ENCODE results near the gene FHIT. TPM values are rescaled to one million over a fixed set of nuclear protein-coding genes. Genes with fewer than 3 reads are reported as not detected.
"Not testable (repeated sequence)": the region's sequence is repeated elsewhere in the genome, so short reads cannot be mapped to it uniquely, and the experiment has no call there.

The FHIT gene
- total RNA-seq, 1 donor from 2014 or later: 20.2 TPM

DNA sequence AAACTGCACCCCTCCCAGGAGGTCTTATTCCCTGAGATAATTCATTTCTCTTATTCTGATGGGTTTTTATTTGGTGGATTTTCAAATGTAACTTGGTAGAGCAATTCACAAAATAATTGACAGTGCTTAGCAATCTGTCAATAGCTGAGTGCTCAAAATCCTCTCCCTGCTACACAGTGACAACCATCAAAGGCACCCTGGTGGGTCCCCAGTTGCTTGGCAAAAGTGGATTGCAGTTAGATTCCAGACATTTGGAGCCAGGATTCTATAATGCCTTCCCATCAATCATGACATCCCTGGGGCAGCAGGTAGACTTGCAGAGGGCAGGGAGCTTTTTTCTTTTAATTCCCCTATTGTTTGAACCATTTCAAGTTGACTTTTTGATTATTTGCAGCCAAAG, 59.0 kb downstream of the FHIT start:
- Mint-ChIP-seq H3K36me3 (ENCODE audit: low read depth, unreplicated experiment) (no peaks in the 10 kb centered on the region), H3K4me3 (ENCODE audit: unreplicated experiment) (no peak overlapping the region)
- no peak for TF ChIP-seq CTCF (IDR thresholded peaks at IDR 0.05; ENCODE audit: unreplicated experiment)

GRCh38 chr3:61190205-61190604, 61.0 kb downstream of the FHIT start:
- DNase-seq (ENCODE audit: low spot score); H3K27ac Mint-ChIP-seq (ENCODE audit: unreplicated experiment); H3K36me3 Mint-ChIP-seq (ENCODE audit: low read depth, unreplicated experiment); H3K27me3 Mint-ChIP-seq (ENCODE audit: unreplicated experiment); H3K9me3 Mint-ChIP-seq (ENCODE audit: unreplicated experiment); H3K4me1 Mint-ChIP-seq (ENCODE audit: unreplicated experiment); H3K4me3 Mint-ChIP-seq (ENCODE audit: unreplicated experiment): not testable (repeated sequence)

More for the DNA sequence above, 59.0 kb downstream of the FHIT start:
- Mint-ChIP-seq H3K4me1 (ENCODE audit: unreplicated experiment) (peaks cover 5% of the 10 kb centered on the region), H3K9me3 (ENCODE audit: unreplicated experiment) (no peaks in the 10 kb centered on the region), H3K27ac (ENCODE audit: unreplicated experiment) (no peak overlapping the region), H3K27me3 (ENCODE audit: unreplicated experiment) (no peaks in the 10 kb centered on the region)
- DNase-seq (ENCODE audit: low spot score): no peak

DNA sequence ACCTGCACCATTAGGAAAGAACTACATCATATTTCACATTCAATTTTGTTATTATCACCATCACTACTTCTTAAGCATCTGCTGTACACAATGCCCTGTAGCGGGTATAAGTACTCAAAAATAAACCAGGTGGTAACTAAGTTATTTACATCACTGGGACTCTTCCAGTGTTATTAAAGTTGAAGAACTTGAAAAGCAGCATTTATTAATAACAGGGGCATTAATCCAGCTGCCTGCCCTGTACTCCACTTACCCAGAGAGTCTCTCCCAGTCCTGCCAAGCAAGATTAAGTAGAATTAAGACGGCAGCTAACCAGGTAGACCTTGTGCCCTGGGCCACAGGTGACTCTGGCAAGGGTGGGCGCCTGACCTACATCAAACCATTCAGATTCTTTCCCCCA, 65.2 kb downstream of the FHIT start:
- Mint-ChIP-seq H3K9me3 (ENCODE audit: unreplicated experiment) (no peaks in the 10 kb centered on the region), H3K27ac (ENCODE audit: unreplicated experiment) (no peak overlapping the region), H3K4me1 (ENCODE audit: unreplicated experiment) (no peaks in the 10 kb centered on the region), H3K4me3 (ENCODE audit: unreplicated experiment) (no peak overlapping the region), H3K27me3 (ENCODE audit: unreplicated experiment) (no peaks in the 10 kb centered on the region), H3K36me3 (ENCODE audit: low read depth, unreplicated experiment) (no peaks in the 10 kb centered on the region)
- no peak for DNase-seq (ENCODE audit: low spot score)
- TF ChIP-seq CTCF (IDR thresholded peaks at IDR 0.05; ENCODE audit: unreplicated experiment): no peak

DNA sequence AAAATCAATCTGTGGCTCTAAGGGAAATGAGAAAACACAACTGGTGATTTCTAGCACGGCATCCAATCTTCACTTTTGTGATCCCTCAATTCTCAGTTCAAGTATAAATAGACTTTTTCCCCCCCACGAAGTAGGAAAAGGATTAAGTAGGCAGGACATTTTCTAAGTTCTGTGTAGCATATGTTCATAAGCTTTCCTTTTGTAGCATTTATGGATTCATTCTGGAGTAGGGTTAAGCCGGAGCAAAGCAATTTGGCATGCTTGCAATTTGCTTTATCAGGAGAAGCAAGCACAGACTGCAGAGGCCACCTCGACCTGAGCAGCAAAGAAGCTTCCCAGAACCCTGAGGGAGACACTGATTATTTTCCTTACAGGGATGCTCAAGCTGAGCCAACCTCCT, 66.3 kb downstream of the FHIT start:
- Mint-ChIP-seq H3K27ac (ENCODE audit: unreplicated experiment) (no peak overlapping the region), H3K4me3 (ENCODE audit: unreplicated experiment) (no peak overlapping the region), H3K27me3 (ENCODE audit: unreplicated experiment) (no peaks in the 10 kb centered on the region), H3K4me1 (ENCODE audit: unreplicated experiment) (no peaks in the 10 kb centered on the region), H3K36me3 (ENCODE audit: low read depth, unreplicated experiment) (no peaks in the 10 kb centered on the region), H3K9me3 (ENCODE audit: unreplicated experiment) (no peaks in the 10 kb centered on the region)
- no peak for TF ChIP-seq CTCF (IDR thresholded peaks at IDR 0.05; ENCODE audit: unreplicated experiment)
- no peak for DNase-seq (ENCODE audit: low spot score)

DNA sequence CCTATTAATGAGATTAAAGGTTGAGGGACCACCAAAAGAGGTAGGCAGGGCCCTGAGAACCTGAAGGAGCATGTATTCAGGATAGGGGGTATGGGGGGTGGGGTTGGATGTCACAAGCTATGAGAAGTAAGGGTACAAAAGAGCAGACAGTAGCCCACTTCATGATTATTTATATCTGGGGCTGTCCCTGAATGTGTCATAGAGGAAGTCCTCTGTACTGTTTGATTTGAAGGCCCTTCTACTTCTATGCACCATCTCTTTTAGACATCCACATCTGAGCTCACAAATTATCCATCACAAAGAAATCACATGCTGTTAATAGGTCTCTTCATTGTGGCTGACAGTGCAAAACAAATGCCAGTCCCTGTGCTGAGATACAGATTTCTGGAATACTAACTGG, 68.6 kb downstream of the FHIT start:
- Mint-ChIP-seq H3K9me3 (ENCODE audit: unreplicated experiment) (no peaks in the 10 kb centered on the region), H3K4me3 (ENCODE audit: unreplicated experiment) (no peak overlapping the region), H3K27ac (ENCODE audit: unreplicated experiment) (no peak overlapping the region), H3K36me3 (ENCODE audit: low read depth, unreplicated experiment) (no peaks in the 10 kb centered on the region), H3K4me1 (ENCODE audit: unreplicated experiment) (no peaks in the 10 kb centered on the region), H3K27me3 (ENCODE audit: unreplicated experiment) (no peaks in the 10 kb centered on the region)
- no peak for DNase-seq (ENCODE audit: low spot score)
- no peak for TF ChIP-seq CTCF (IDR thresholded peaks at IDR 0.05; ENCODE audit: unreplicated experiment)

DNA sequence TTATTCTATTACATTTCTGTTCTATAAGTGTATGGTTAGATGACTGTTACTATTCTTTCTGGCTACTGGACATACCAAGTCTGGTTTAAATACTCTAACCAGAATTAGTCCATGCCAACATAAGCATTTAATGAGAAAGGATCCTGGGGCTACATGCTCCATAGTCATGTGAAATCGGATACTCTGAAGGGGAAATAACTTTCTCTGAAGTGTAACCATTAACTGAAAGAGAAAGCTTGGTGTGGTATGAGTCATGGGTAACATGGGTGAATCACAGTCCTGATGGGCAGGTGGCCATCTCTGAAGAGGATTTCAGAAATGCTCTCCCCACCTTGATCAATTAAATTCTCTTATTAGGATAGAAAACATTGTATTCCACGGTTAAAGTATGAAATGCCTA, 69.4 kb downstream of the FHIT start:
- Mint-ChIP-seq H3K4me3 (ENCODE audit: unreplicated experiment) (no peak overlapping the region), H3K27ac (ENCODE audit: unreplicated experiment) (no peak overlapping the region), H3K27me3 (ENCODE audit: unreplicated experiment) (no peaks in the 10 kb centered on the region), H3K36me3 (ENCODE audit: low read depth, unreplicated experiment) (no peaks in the 10 kb centered on the region), H3K9me3 (ENCODE audit: unreplicated experiment) (no peaks in the 10 kb centered on the region), H3K4me1 (ENCODE audit: unreplicated experiment) (no peaks in the 10 kb centered on the region)
- no peak for TF ChIP-seq CTCF (IDR thresholded peaks at IDR 0.05; ENCODE audit: unreplicated experiment)
- DNase-seq (ENCODE audit: low spot score): no peak
